Rectal smooth muscle tissue (tissue), 1 donor: ENCODE results near the gene EDN3.

Source experiments
- H3K27ac ChIP-seq: one replicate; pipeline ENCODE4 v1.7.0; 2013; ENCODE audit warnings: low read depth, low read length, inconsistent platforms
- H3K27me3 ChIP-seq: one replicate; pipeline ENCODE4 v1.7.0; 2013; ENCODE audit warnings: low read length; ENCODE audit not compliant: control insufficient read depth, insufficient read depth
- H3K36me3 ChIP-seq: one replicate; pipeline ENCODE4 v1.7.0; 2013; ENCODE audit warnings: low read length; ENCODE audit not compliant: control insufficient read depth, insufficient read depth
- H3K4me1 ChIP-seq: one replicate; pipeline ENCODE4 v1.7.0; 2013; ENCODE audit warnings: low read length; ENCODE audit not compliant: control insufficient read depth, insufficient read depth
- H3K4me3 ChIP-seq: one replicate; pipeline ENCODE4 v1.7.0; 2013; ENCODE audit warnings: low read length
- H3K9ac ChIP-seq: one replicate; pipeline ENCODE4 v1.7.0; 2013; ENCODE audit warnings: low read length

EDN3 gene

GRCh38 chr20:59361411-59361810 lies 61.0 kb downstream of the EDN3 start:
- Histone ChIP-seq H3K27me3 (no peaks in the 10 kb centered on the region), H3K4me3 (no peak overlapping the region), H3K36me3 (no peaks in the 10 kb centered on the region), H3K4me1 (no peaks in the 10 kb centered on the region), H3K9ac (no peak overlapping the region), H3K27ac (no peak overlapping the region)

- no peaks in the 10 kb centered on the region for H3K4me1 ChIP-seq
- no peaks in the 10 kb centered on the region for H3K36me3 ChIP-seq
- no peaks in the 10 kb centered on the region for H3K27me3 ChIP-seq
- no peak overlapping the region for H3K4me3 ChIP-seq
- H3K27ac ChIP-seq, result no peak overlapping the region
- H3K9ac ChIP-seq, result no peak overlapping the region
These were observed 62.7 kb downstream of the EDN3 start for GRCh38 chr20:59363101-59363500.

- Histone ChIP-seq H3K4me3 (no peak overlapping the region), H3K27me3 (no peaks in the 10 kb centered on the region), H3K9ac (no peak overlapping the region), H3K36me3 (no peaks in the 10 kb centered on the region), H3K4me1 (no peaks in the 10 kb centered on the region), H3K27ac (no peak overlapping the region)
These were observed 64.2 kb downstream of the EDN3 start for GRCh38 chr20:59364611-59365010.

- no peak overlapping the region for H3K9ac ChIP-seq
- H3K4me3 ChIP-seq, result no peak overlapping the region
- H3K36me3 ChIP-seq, result no peaks in the 10 kb centered on the region
- no peaks in the 10 kb centered on the region for H3K27me3 ChIP-seq
- no peak overlapping the region for H3K27ac ChIP-seq
- no peaks in the 10 kb centered on the region for H3K4me1 ChIP-seq
These were observed 65.3 kb downstream of the EDN3 start for GRCh38 chr20:59365611-59366285.

GRCh38 chr20:59371431-59371830 lies 71.0 kb downstream of the EDN3 start:
- Histone ChIP-seq H3K27ac (no peak overlapping the region), H3K9ac (no peak overlapping the region), H3K36me3 (no peaks in the 10 kb centered on the region), H3K4me1 (no peaks in the 10 kb centered on the region), H3K4me3 (no peak overlapping the region), H3K27me3 (no peaks in the 10 kb centered on the region)

- Histone ChIP-seq H3K4me1 (no peaks in the 10 kb centered on the region), H3K27ac (no peak overlapping the region), H3K27me3 (no peaks in the 10 kb centered on the region), H3K4me3 (no peak overlapping the region), H3K9ac (no peak overlapping the region), H3K36me3 (no peaks in the 10 kb centered on the region)
These were observed 73.8 kb downstream of the EDN3 start for GRCh38 chr20:59374261-59374660.

- no peaks in the 10 kb centered on the region for H3K27me3 ChIP-seq
These were observed 75.1 kb downstream of the EDN3 start for GRCh38 chr20:59375541-59375940.

More at GRCh38 chr20:59375541-59375940, 75.1 kb downstream of the EDN3 start:
- no peak overlapping the region for H3K27ac ChIP-seq
- H3K4me3 ChIP-seq, result no peak overlapping the region
- H3K4me1 ChIP-seq, result no peaks in the 10 kb centered on the region
- no peaks in the 10 kb centered on the region for H3K36me3 ChIP-seq
- no peak overlapping the region for H3K9ac ChIP-seq
